GM23338 (cell line): ENCODE data around the gene SKOR1. TPM values are rescaled to one million over a fixed set of nuclear protein-coding genes. Genes with fewer than 3 reads are reported as not detected.

Experiments
- ATAC-seq: fragments of 200-7000 bp; cut with Tn5 transposase; 3 replicates; pipeline ENCODE4 v1.9.1; 2020
- DNase-seq: peaks from one replicate; pipeline ENCODE4 v3.0.0-alpha.2; 2015; ENCODE audit warnings: low spot score
- H2AFZ ChIP-seq: fragments of 200-600 bp; sonication (generic); 2 replicates; pipeline ENCODE4 v1.8.0; 2016; ENCODE audit warnings: antibody characterized with exemption, mild to moderate bottlenecking, moderate library complexity
- H3F3A ChIP-seq: fragments of 200-600 bp; sonication (generic); replicated peaks from 2 replicates; pipeline ENCODE4 v1.8.0; 2017; ENCODE audit warnings: antibody characterized with exemption, mixed run types, low read depth
- H3K27ac ChIP-seq: fragments of 200-600 bp; sonication (generic); 2 replicates; pipeline ENCODE4 v1.6.1; 2016; ENCODE audit warnings: low read depth
- H3K27me3 ChIP-seq: fragments of 200-600 bp; sonication (generic); 2 replicates; pipeline ENCODE4 v1.8.0; 2016; ENCODE audit warnings: mild to moderate bottlenecking, mixed run types, moderate library complexity; ENCODE audit not compliant: insufficient read depth
- H3K36me3 ChIP-seq: fragments of 200-600 bp; sonication (generic); 2 replicates; pipeline ENCODE4 v1.8.0; 2016; ENCODE audit warnings: mild to moderate bottlenecking; ENCODE audit not compliant: insufficient read depth
- H3K4me1 ChIP-seq: fragments of 200-600 bp; sonication (generic); 2 replicates; pipeline ENCODE4 v1.8.0; 2016; ENCODE audit warnings: mild to moderate bottlenecking, moderate library complexity; ENCODE audit not compliant: insufficient read depth
- H3K4me2 ChIP-seq: fragments of 200-600 bp; sonication (generic); 2 replicates; pipeline ENCODE4 v1.7.1; 2017; ENCODE audit warnings: mixed run types
- H3K4me3 ChIP-seq: fragments of 200-600 bp; sonication (generic); 2 replicates; pipeline ENCODE4 v1.6.1; 2016; ENCODE audit warnings: mixed run types
- H3K79me2 ChIP-seq: fragments of 200-600 bp; sonication (generic); replicated peaks from 2 replicates; pipeline ENCODE4 v1.8.0; 2017; ENCODE audit warnings: mild to moderate bottlenecking; ENCODE audit not compliant: insufficient read depth
- H3K9me2 ChIP-seq: fragments of 200-600 bp; sonication (generic); 2 replicates; pipeline ENCODE4 v1.8.0; 2017; ENCODE audit not compliant: insufficient read depth
- H4K20me1 ChIP-seq: fragments of 200-600 bp; sonication (generic); replicated peaks from 2 replicates; pipeline ENCODE4 v1.8.0; 2017; ENCODE audit warnings: mild to moderate bottlenecking; ENCODE audit not compliant: insufficient read depth
- H3K27ac Mint-ChIP-seq: 2 replicates; pipeline ENCODE4 v1.8.0; 2020; ENCODE audit warnings: inconsistent platforms, mild to moderate bottlenecking, moderate library complexity, mixed read lengths
- H3K27me3 Mint-ChIP-seq: 3 replicates; pipeline ENCODE4 v1.8.0; 2022; ENCODE audit warnings: low read depth, mild to moderate bottlenecking, moderate library complexity, mixed read lengths, inconsistent platforms; ENCODE audit not compliant: insufficient read depth, poor library complexity
- H3K36me3 Mint-ChIP-seq: 3 replicates; pipeline ENCODE4 v1.8.0; 2021; ENCODE audit warnings: low read depth, mild to moderate bottlenecking, inconsistent platforms, moderate library complexity, mixed read lengths
- H3K4me1 Mint-ChIP-seq: 3 replicates; pipeline ENCODE4 v1.8.0; 2020; ENCODE audit warnings: mild to moderate bottlenecking, inconsistent platforms, mixed read lengths
- H3K4me3 Mint-ChIP-seq: 3 replicates; pipeline ENCODE4 v1.8.0; 2021; ENCODE audit warnings: moderate library complexity, mild to moderate bottlenecking, inconsistent platforms, mixed read lengths
- H3K9me3 Mint-ChIP-seq: 3 replicates; pipeline ENCODE4 v1.8.0; 2020; ENCODE audit warnings: moderate library complexity, mild to moderate bottlenecking, inconsistent platforms, mixed read lengths
- CREB1 ChIP-seq: fragments of 250-450 bp; sonication (Bioruptor Pico); IDR thresholded peaks from 2 replicates; pipeline ENCODE4 v1.5.0; 2020; ENCODE audit warnings: low read depth, mild to moderate bottlenecking, moderate library complexity
- EZH2 ChIP-seq: fragments of 200-600 bp; sonication (generic); IDR thresholded peaks from one replicate; pipeline ENCODE4 v1.8.0; 2017; ENCODE audit warnings: antibody characterized with exemption, mild to moderate bottlenecking, low read depth; ENCODE audit not compliant: unreplicated experiment
- EZH2phosphoT487 ChIP-seq: fragments of 200-600 bp; sonication (generic); IDR thresholded peaks from one replicate; pipeline ENCODE4 v1.8.1; 2018; ENCODE audit warnings: antibody characterized with exemption; ENCODE audit not compliant: unreplicated experiment
- NANOG ChIP-seq: IDR thresholded peaks from 2 replicates; pipeline ENCODE4 v1.6.1; 2016; ENCODE audit warnings: antibody characterized with exemption, borderline replicate concordance
- POLR2AphosphoS5 ChIP-seq: IDR thresholded peaks from 2 replicates; pipeline ENCODE4 v1.6.1; 2016; ENCODE audit warnings: antibody characterized with exemption, low read depth
- STAT1 ChIP-seq: IDR thresholded peaks from one replicate; pipeline ENCODE4 v1.6.1; 2016; ENCODE audit warnings: antibody characterized with exemption; ENCODE audit not compliant: unreplicated experiment
- ZNF114 ChIP-seq: fragments of 250-450 bp; sonication (Bioruptor Pico); IDR thresholded peaks from 2 replicates; pipeline ENCODE4 v1.5.0; 2020; ENCODE audit warnings: mild to moderate bottlenecking, moderate library complexity
- ZNF331 ChIP-seq: fragments of 250-450 bp; sonication (Bioruptor Pico); IDR thresholded peaks from 2 replicates; pipeline ENCODE4 v1.5.0; 2020; ENCODE audit warnings: low read depth, mild to moderate bottlenecking, moderate library complexity
- polyA plus RNA-seq: library from polyadenylated mRNA; unstranded; fragments of >200 nt; fragmentation: Nextera tagmentation; extraction: Ambion mirVana; gene quantifications from 2 replicates; pipeline ENCODE4 v1.2.1, GENCODE V29; 2016
- total RNA-seq: library from RNA; depleted of rRNA; stranded (reverse); fragments of >200 nt; shearing (Covaris generic); gene quantifications from 2 replicates; pipeline ENCODE4 v1.2.3, GENCODE V29; 2014
- TF ChIP-seq, protein P1 (sequence below): fragments of 250-450 bp; sonication (Bioruptor Pico); IDR thresholded peaks from 2 replicates; pipeline ENCODE4 v1.5.0; 2020; ENCODE audit warnings: mild to moderate bottlenecking, moderate library complexity
- TF ChIP-seq, protein P2 (sequence below): IDR thresholded peaks from one replicate; pipeline ENCODE4 v1.6.1; 2018; ENCODE audit warnings: antibody characterized with exemption; ENCODE audit not compliant: unreplicated experiment
- TF ChIP-seq, protein P3 (sequence below): IDR thresholded peaks from 2 replicates; pipeline ENCODE4 v1.6.1; 2016; ENCODE audit warnings: antibody characterized with exemption

The SKOR1 gene
- total and polyA plus RNA-seq, 2 experiments from 2014 or later = 0.17 TPM; not detected in 1

DNA sequence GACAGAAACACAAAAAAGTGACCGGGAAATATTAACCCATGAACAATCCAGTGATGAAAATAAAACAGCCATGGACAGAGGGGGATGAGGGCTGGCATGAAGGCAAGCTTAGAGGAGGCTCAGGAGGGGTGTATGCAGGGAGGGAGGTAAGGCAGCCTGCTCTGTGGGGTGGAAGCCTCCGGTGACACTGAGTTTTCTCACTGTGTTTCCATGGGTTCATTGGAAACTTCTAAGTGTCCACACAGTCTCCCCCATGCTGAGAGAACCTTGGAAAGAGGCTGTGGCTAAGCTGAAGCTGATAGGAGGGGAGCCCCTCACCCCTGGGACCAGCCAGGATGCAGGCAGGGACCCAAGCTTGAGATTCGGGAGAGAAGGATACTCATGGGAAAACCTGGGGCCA, 6.8 kb upstream of the SKOR1 start:
- Mint-ChIP-seq H3K9me3 (peaks cover 8% of the 10 kb centered on the region; the same call in 2 of the 3 replicates), H3K4me3 (no peak overlapping the region), H3K4me1 (peaks cover 25% of the 10 kb centered on the region), H3K36me3 (peaks cover 10% of the 10 kb centered on the region; the same call in 1 of the 3 replicates), H3K27ac (no peak overlapping the region), H3K27me3 (peaks cover 66% of the 10 kb centered on the region)
- no peak overlapping the region for H3K4me3 ChIP-seq
- peaks cover 74% of the 10 kb centered on the region for H3K27me3 ChIP-seq
- no peak for TF ChIP-seq ZNF331
- no peak for TF ChIP-seq ZNF114 (CRISPR knock-in tag)
- no peak for TF ChIP-seq STAT1
- no peak for TF ChIP-seq CREB1
- H3F3A ChIP-seq = 0 out of 2 replicates have a peak, but pooled peaks cover 4% of the 10 kb centered on the region
- H4K20me1 ChIP-seq = peaks cover 7% of the 10 kb centered on the region
- no peak overlapping the region for H3K4me2 ChIP-seq
- no peak for ATAC-seq
- no peak overlapping the region for H3K27ac ChIP-seq
- no peak for DNase-seq
- H2AFZ ChIP-seq = no peak overlapping the region
- no peaks in the 10 kb centered on the region for H3K79me2 ChIP-seq
- H3K4me1 ChIP-seq = peaks cover 34% of the 10 kb centered on the region
- H3K36me3 ChIP-seq = no peaks in the 10 kb centered on the region
- peaks cover 3% of the 10 kb centered on the region for H3K9me2 ChIP-seq

DNA sequence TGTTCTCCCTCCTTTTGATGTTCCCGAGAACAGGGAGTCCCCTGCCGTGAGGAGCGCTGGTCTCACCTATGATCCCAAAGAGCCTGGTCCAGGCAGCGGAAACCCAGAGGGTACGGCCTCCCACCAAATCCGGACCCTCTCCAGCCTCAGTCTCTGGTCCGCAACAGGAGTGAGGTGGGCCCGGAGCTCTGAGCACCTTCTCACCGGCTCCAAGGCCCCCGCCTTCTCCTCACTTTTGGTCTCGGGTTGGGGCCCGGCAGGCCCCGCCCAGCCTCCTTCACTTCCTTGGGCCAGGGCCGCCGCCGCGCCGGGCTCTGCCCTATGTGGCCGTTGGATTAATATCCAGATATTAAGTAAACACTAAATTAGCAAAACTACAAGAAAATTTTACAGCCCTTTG, 5.7 kb upstream of the SKOR1 start:
- H3K79me2 ChIP-seq = no peaks in the 10 kb centered on the region
- ATAC-seq (peak; percentile 17), DNase-seq (peak; percentile 45)
- H2AFZ ChIP-seq = no peak overlapping the region
- H3K27ac Mint-ChIP-seq = no peak overlapping the region
- peaks cover 86% of the 10 kb centered on the region for H3K27me3 ChIP-seq
- H4K20me1 ChIP-seq = peaks cover 7% of the 10 kb centered on the region
- H3K27me3 Mint-ChIP-seq = peaks cover 77% of the 10 kb centered on the region
- no peak overlapping the region for H3K27ac ChIP-seq
- peaks cover 17% of the 10 kb centered on the region; the same call in 2 of the 3 replicates for H3K36me3 Mint-ChIP-seq
- peaks cover 3% of the 10 kb centered on the region for H3K9me2 ChIP-seq
- H3K9me3 Mint-ChIP-seq = peaks cover 16% of the 10 kb centered on the region
- no peaks in the 10 kb centered on the region for H3K36me3 ChIP-seq
- H3K4me3 Mint-ChIP-seq = peak overlapping the region; percentile 43
- H3F3A ChIP-seq = peaks cover 6% of the 10 kb centered on the region
- peaks cover 35% of the 10 kb centered on the region for H3K4me1 Mint-ChIP-seq
- H3K4me3 ChIP-seq = peak overlapping the region; percentile 53
- peaks cover 45% of the 10 kb centered on the region for H3K4me1 ChIP-seq
- peak overlapping the region; percentile 75 for H3K4me2 ChIP-seq
- TF ChIP-seq EZH2phosphoT487 (no peak), POLR2AphosphoS5 (no peak), EZH2 (no peak), STAT1 (no peak), NANOG (no peak), ZNF114 (CRISPR knock-in tag) (no peak), ZNF331 (no peak)
- TF ChIP-seq, protein P1, sequence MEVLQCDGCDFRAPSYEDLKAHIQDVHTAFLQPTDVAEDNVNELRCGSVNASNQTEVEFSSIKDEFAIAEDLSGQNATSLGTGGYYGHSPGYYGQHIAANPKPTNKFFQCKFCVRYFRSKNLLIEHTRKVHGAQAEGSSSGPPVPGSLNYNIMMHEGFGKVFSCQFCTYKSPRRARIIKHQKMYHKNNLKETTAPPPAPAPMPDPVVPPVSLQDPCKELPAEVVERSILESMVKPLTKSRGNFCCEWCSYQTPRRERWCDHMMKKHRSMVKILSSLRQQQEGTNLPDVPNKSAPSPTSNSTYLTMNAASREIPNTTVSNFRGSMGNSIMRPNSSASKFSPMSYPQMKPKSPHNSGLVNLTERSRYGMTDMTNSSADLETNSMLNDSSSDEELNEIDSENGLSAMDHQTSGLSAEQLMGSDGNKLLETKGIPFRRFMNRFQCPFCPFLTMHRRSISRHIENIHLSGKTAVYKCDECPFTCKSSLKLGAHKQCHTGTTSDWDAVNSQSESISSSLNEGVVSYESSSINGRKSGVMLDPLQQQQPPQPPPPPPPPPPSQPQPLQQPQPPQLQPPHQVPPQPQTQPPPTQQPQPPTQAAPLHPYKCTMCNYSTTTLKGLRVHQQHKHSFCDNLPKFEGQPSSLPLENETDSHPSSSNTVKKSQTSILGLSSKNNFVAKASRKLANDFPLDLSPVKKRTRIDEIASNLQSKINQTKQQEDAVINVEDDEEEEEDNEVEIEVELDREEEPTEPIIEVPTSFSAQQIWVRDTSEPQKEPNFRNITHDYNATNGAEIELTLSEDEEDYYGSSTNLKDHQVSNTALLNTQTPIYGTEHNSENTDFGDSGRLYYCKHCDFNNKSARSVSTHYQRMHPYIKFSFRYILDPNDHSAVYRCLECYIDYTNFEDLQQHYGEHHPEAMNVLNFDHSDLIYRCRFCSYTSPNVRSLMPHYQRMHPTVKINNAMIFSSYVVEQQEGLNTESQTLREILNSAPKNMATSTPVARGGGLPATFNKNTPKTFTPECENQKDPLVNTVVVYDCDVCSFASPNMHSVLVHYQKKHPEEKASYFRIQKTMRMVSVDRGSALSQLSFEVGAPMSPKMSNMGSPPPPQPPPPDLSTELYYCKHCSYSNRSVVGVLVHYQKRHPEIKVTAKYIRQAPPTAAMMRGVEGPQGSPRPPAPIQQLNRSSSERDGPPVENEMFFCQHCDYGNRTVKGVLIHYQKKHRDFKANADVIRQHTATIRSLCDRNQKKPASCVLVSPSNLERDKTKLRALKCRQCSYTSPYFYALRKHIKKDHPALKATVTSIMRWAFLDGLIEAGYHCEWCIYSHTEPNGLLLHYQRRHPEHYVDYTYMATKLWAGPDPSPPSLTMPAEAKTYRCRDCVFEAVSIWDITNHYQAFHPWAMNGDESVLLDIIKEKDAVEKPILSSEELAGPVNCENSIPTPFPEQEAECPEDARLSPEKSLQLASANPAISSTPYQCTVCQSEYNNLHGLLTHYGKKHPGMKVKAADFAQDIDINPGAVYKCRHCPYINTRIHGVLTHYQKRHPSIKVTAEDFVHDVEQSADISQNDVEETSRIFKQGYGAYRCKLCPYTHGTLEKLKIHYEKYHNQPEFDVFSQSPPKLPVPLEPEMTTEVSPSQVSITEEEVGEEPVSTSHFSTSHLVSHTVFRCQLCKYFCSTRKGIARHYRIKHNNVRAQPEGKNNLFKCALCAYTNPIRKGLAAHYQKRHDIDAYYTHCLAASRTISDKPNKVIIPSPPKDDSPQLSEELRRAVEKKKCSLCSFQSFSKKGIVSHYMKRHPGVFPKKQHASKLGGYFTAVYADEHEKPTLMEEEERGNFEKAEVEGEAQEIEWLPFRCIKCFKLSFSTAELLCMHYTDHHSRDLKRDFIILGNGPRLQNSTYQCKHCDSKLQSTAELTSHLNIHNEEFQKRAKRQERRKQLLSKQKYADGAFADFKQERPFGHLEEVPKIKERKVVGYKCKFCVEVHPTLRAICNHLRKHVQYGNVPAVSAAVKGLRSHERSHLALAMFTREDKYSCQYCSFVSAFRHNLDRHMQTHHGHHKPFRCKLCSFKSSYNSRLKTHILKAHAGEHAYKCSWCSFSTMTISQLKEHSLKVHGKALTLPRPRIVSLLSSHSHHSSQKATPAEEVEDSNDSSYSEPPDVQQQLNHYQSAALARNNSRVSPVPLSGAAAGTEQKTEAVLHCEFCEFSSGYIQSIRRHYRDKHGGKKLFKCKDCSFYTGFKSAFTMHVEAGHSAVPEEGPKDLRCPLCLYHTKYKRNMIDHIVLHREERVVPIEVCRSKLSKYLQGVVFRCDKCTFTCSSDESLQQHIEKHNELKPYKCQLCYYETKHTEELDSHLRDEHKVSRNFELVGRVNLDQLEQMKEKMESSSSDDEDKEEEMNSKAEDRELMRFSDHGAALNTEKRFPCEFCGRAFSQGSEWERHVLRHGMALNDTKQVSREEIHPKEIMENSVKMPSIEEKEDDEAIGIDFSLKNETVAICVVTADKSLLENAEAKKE (CRISPR knock-in tag) = no peak
- TF ChIP-seq, protein P2, sequence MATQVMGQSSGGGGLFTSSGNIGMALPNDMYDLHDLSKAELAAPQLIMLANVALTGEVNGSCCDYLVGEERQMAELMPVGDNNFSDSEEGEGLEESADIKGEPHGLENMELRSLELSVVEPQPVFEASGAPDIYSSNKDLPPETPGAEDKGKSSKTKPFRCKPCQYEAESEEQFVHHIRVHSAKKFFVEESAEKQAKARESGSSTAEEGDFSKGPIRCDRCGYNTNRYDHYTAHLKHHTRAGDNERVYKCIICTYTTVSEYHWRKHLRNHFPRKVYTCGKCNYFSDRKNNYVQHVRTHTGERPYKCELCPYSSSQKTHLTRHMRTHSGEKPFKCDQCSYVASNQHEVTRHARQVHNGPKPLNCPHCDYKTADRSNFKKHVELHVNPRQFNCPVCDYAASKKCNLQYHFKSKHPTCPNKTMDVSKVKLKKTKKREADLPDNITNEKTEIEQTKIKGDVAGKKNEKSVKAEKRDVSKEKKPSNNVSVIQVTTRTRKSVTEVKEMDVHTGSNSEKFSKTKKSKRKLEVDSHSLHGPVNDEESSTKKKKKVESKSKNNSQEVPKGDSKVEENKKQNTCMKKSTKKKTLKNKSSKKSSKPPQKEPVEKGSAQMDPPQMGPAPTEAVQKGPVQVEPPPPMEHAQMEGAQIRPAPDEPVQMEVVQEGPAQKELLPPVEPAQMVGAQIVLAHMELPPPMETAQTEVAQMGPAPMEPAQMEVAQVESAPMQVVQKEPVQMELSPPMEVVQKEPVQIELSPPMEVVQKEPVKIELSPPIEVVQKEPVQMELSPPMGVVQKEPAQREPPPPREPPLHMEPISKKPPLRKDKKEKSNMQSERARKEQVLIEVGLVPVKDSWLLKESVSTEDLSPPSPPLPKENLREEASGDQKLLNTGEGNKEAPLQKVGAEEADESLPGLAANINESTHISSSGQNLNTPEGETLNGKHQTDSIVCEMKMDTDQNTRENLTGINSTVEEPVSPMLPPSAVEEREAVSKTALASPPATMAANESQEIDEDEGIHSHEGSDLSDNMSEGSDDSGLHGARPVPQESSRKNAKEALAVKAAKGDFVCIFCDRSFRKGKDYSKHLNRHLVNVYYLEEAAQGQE = no peak
- TF ChIP-seq, protein P3, sequence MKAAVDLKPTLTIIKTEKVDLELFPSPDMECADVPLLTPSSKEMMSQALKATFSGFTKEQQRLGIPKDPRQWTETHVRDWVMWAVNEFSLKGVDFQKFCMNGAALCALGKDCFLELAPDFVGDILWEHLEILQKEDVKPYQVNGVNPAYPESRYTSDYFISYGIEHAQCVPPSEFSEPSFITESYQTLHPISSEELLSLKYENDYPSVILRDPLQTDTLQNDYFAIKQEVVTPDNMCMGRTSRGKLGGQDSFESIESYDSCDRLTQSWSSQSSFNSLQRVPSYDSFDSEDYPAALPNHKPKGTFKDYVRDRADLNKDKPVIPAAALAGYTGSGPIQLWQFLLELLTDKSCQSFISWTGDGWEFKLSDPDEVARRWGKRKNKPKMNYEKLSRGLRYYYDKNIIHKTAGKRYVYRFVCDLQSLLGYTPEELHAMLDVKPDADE = no peak
